Heart right ventricle (tissue), 16 donors: ENCODE data around the gene NPTX1. TPM values are rescaled to one million over a fixed set of nuclear protein-coding genes. Genes with fewer than 3 reads are reported as not detected.

Experiments used
- ATAC-seq, 8 donors: fragments of 200-7000 bp; cut with Tn5 transposase; one replicate each; pipeline ENCODE4 v1.9.1; 2020; ENCODE audit warnings: mild to moderate bottlenecking in 8 of 8, moderate library complexity in 8 of 8, moderate number of reproducible peaks in 1 of 8
- DNase-seq, 2 donors: peaks; one replicate each; pipeline ENCODE4 v3.0.0-alpha.2; 2020
- H3K27ac ChIP-seq, 10 donors: fragments of 200-600 bp; sonication (generic) in 2 of 10; one replicate each; pipeline versions ENCODE4 v1.5.0 to v1.8.0; 2020 to 2022; ENCODE audit warnings: mild to moderate bottlenecking in 3 of 10
- H3K27me3 ChIP-seq, 7 donors: fragments of 200-600 bp; one replicate each; pipeline ENCODE4 v1.8.0; 2021 to 2022; ENCODE audit warnings: mild to moderate bottlenecking in 2 of 7
- H3K36me3 ChIP-seq, 9 donors: fragments of 200-600 bp; sonication (generic) in 1 of 9; one replicate each; pipeline versions ENCODE4 v1.5.0 to v1.8.0; 2020 to 2022; ENCODE audit warnings: mild to moderate bottlenecking in 2 of 9
- H3K4me1 ChIP-seq, 9 donors: fragments of 200-600 bp; sonication (generic) in 1 of 9; one replicate each; pipeline versions ENCODE4 v1.5.0 to v1.8.0; 2020 to 2022; ENCODE audit warnings: mild to moderate bottlenecking in 4 of 9
- H3K4me3 ChIP-seq, 10 donors: fragments of 200-600 bp; sonication (generic) in 2 of 10; one replicate each; pipeline versions ENCODE4 v1.5.0 to v1.8.0; 2020 to 2022; ENCODE audit warnings: mild to moderate bottlenecking in 7 of 10, moderate library complexity in 2 of 10
- H3K9me3 ChIP-seq, 11 donors: fragments of 200-600 bp in 10 of 11; sonication (generic) in 2 of 11; one replicate each; pipeline versions ENCODE4 v1.5.0 to v1.8.0; 2013 to 2022; ENCODE audit warnings: mild to moderate bottlenecking in 2 of 11, control low read depth in 1 of 11, moderate library complexity in 1 of 11
- WGBS, 2 donors: extraction: QIAGEN DNeasy Blood & Tissue Kit; methylation state at CpG; one replicate each; pipeline ENCODE4 v1.1.7; 2013; ENCODE audit warnings: inconsistent platforms in 1 of 2; 5-methylcytosine and 5-hydroxymethylcytosine counted together
- intact Hi-C, 10 donors: fragments of 100-400 bp; cut with DNase I; formaldehyde crosslinking; loops; one replicate each; pipeline versions ENCODE4 v1.11.1 to v1.14.2; 2022
- polyA plus RNA-seq, 2 donors: library from polyadenylated mRNA; stranded (reverse); fragments of 200-250 nt; gene quantifications; one replicate each; pipeline ENCODE4 v1.2.3, GENCODE V29; 2013
- total RNA-seq, 10 donors: library from RNA; stranded (reverse); fragmentation: NEBNext Ultra II Directional in 3 of 10; extraction: Animal tissue kit (Norgen Biotek cat#: 25700) in 3 of 10; gene quantifications; one replicate each; pipeline versions ENCODE4 v1.2.1 to v1.2.4, GENCODE V29; 2021 to 2023
- TF ChIP-seq, protein P1 (sequence below), 9 donors: fragments of 200-600 bp; sonication (generic) in 2 of 9; IDR thresholded peaks; one replicate each; pipeline versions ENCODE4 v1.5.0 to v1.8.0; 2021 to 2022; ENCODE audit warnings: antibody characterized with exemption in 9 of 9, mild to moderate bottlenecking in 5 of 9, moderate library complexity in 1 of 9
- donor health status: Arrhythmogenic right ventricular cardiomyopathy.
- donor health status: ischemic (EF 13 %, LVEDD 7.1; RV severe dilation, severe dysfunction).
- donor health status: healthy with polysubstance abuse.
- donor health status: DM: no; HTN: yes; CAD: no.
- donor health status: DM: no; HTN: no; CAD: no.
- donor health status: ischemic (EF 25% LVEDD 6.9; RV normal size, moderate dysfunction).
- donor health status: ischemic (EF 25% LVEDD 5.7; RV mildly dilated, moderate dysfunction).
- donor health status: healthy.
- donor health status: DM: yes; HTN: yes; CAD: no.
- donor health status: Ischemic cardiomyopathy.
- donor health status: ischemic (EF 35%, LVEDD 5.7; RV mildly dilated, moderate dysfunction).
- donor health status: nonischemic (EF 11% LVEDD 7.7; RV severe dilation, severe dysfunction).
- donor health status: DM: yes; HTN: yes; CAD: no.
- donor health status: PGD.
- donor health status: ischemic (EF 29% LVEDD 5.4; RV normal size, mild dysfunction).
- donor health status: nonischemic (EF 23%, LVEDD 6.1; RV moderate dilation, normal function).

The NPTX1 gene
- total and polyA plus RNA-seq, 12 donors, result 0.03 TPM; not detected in 11

DNA sequence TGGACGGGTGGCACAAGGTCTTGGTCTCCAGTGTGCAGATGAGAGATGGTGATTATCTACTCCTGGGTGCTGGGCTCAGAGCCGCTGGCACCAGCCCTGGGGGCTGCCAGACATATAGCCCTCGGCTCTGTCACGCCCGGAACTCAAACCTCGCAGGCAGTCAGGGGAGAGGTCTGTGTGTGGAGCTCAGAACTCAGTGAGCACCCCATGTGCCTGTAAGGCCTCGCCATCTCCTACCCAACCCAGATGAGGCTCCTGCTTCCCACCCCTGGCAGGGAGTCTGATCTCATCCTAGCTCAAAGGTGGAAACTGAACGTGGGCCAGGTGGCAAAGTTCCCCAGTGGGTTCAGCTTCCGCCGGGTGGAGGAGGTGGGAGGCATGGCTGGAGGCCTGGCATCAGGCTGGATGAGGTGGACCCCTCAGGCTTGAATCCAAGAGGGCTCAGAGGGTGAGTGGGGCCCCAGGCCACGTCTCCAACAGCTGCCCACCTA is 22.6 kb upstream of the NPTX1 start:
- Histone ChIP-seq H3K36me3 (no peaks in the 10 kb centered on the region), H3K4me1 (peaks cover 0 to 13% (median 0%) of the 10 kb centered on the region in 9 donors), H3K27me3 (peaks cover 0 to 53% (median 35%) of the 10 kb centered on the region in 7 donors), H3K9me3 (no peaks in the 10 kb centered on the region), H3K4me3 (no peak overlapping the region), H3K27ac (no peak overlapping the region)
- no peak for ATAC-seq
- 85 to 87% methylated on average over 11 of the region's 11 CpGs for WGBS, 2 donors
- DNase-seq, result no peak
- TF ChIP-seq, protein P1, sequence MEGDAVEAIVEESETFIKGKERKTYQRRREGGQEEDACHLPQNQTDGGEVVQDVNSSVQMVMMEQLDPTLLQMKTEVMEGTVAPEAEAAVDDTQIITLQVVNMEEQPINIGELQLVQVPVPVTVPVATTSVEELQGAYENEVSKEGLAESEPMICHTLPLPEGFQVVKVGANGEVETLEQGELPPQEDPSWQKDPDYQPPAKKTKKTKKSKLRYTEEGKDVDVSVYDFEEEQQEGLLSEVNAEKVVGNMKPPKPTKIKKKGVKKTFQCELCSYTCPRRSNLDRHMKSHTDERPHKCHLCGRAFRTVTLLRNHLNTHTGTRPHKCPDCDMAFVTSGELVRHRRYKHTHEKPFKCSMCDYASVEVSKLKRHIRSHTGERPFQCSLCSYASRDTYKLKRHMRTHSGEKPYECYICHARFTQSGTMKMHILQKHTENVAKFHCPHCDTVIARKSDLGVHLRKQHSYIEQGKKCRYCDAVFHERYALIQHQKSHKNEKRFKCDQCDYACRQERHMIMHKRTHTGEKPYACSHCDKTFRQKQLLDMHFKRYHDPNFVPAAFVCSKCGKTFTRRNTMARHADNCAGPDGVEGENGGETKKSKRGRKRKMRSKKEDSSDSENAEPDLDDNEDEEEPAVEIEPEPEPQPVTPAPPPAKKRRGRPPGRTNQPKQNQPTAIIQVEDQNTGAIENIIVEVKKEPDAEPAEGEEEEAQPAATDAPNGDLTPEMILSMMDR (IDR thresholded peaks at IDR 0.05), result no peak
- intact Hi-C loops, result no loop called here

GRCh38 chr17:80498242-80498919 is 22.0 kb upstream of the NPTX1 start:
- no peaks in the 10 kb centered on the region for H3K9me3 ChIP-seq
- H3K27ac ChIP-seq, result no peak overlapping the region
- DNase-seq (no peak), ATAC-seq (peak in 5 of 8 donors; percentile 23 to 57 (median 52))
- H3K4me3 ChIP-seq, result peak overlapping the region in 6 of 10 donors; percentile 3 to 15 (median 12)
- TF ChIP-seq, protein P1 (IDR thresholded peaks at IDR 0.05), result no peak
- peaks cover 0 to 13% (median 0%) of the 10 kb centered on the region in 9 donors for H3K4me1 ChIP-seq
- H3K27me3 ChIP-seq, result peaks cover 0 to 59% (median 39%) of the 10 kb centered on the region in 7 donors
- intact Hi-C loops, result no loop called here
- no peaks in the 10 kb centered on the region for H3K36me3 ChIP-seq
- 39 to 42% methylated on average over 30 of the region's 30 CpGs for WGBS, 2 donors

DNA sequence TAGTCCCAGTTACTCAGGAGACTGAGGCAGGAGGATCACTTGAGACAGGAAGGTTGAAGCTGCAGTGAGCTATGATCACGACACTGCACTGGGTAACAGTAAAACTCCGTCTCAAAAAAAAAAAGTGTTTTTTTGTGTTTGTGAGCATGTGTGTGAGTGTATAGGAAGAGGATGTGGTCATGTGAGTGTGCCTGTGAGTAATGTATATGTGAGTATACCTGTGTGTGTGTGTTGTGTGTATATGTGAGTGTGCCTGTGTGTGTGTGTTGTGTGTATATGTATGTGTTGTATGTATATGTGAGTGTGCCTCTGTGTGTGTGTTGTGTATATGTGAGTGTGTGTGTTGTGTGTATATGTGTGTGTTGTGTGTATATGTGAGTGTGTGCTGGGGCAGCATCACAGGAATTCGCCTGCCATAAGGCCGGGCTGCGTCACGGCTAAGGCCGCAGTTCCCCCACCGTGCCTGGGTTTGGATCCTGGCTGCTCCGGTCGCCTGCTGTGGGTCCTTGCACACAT is 21.4 kb upstream of the NPTX1 start:
- no peak for DNase-seq
- TF ChIP-seq, protein P1 (IDR thresholded peaks at IDR 0.05), result no peak
- Histone ChIP-seq H3K27ac (no peak overlapping the region), H3K4me3 (peak overlapping the region in 4 of 10 donors; percentile 6 to 15 (median 12)), H3K9me3 (no peaks in the 10 kb centered on the region), H3K4me1 (peaks cover 0 to 13% (median 0%) of the 10 kb centered on the region in 9 donors), H3K36me3 (no peaks in the 10 kb centered on the region), H3K27me3 (peaks cover 0 to 64% (median 44%) of the 10 kb centered on the region in 7 donors)
- 55 to 62% methylated on average over 10 of the region's 10 CpGs for WGBS, 2 donors
- peak in 1 of 8 donors; percentile 12 for ATAC-seq
- intact Hi-C loops, result no loop called here

- peaks cover 0 to 58% (median 46%) of the 10 kb centered on the region in 7 donors for H3K27me3 ChIP-seq
- TF ChIP-seq, protein P1 (IDR thresholded peaks at IDR 0.05), result no peak
- no peak for DNase-seq
- intact Hi-C loops, result no loop called here
- no peaks in the 10 kb centered on the region for H3K9me3 ChIP-seq
- peaks cover 0 to 8% (median 0%) of the 10 kb centered on the region in 9 donors for H3K4me1 ChIP-seq
- 79 to 84% methylated on average over 7 of the region's 7 CpGs for WGBS, 2 donors
- ATAC-seq, result no peak
- no peak overlapping the region for H3K27ac ChIP-seq
- H3K36me3 ChIP-seq, result no peaks in the 10 kb centered on the region
- H3K4me3 ChIP-seq, result no peak overlapping the region
These were observed 18.1 kb upstream of the NPTX1 start for GRCh38 chr17:80494547-80494946.
